ENCODE measurements around the gene ATPAF1.

Gene ATPAF1

GRCh38 chr1:46650491-46650890, 17.7 kb downstream of the ATPAF1 start:
- no peak for DNase-seq (ENCODE audit: low spot score)

- no peak for DNase-seq (ENCODE audit: low spot score)
These were observed 18.4 kb downstream of the ATPAF1 start for GRCh38 chr1:46649764-46650163.

GRCh38 chr1:46647611-46648010, 20.6 kb downstream of the ATPAF1 start:
- DNase-seq (ENCODE audit: low spot score) = no peak

- DNase-seq (ENCODE audit: low spot score) = no peak
These were observed 21.3 kb downstream of the ATPAF1 start for GRCh38 chr1:46646844-46647243.

GRCh38 chr1:46646331-46646730, 21.8 kb downstream of the ATPAF1 start:
- no peak for DNase-seq (ENCODE audit: low spot score)

- no peak for DNase-seq (ENCODE audit: low spot score)
These were observed 22.3 kb downstream of the ATPAF1 start for GRCh38 chr1:46645815-46646214.

GRCh38 chr1:46643368-46643775, 24.8 kb downstream of the ATPAF1 start:
- no peak for DNase-seq (ENCODE audit: low spot score)

GRCh38 chr1:46642115-46642680, 26.0 kb downstream of the ATPAF1 start:
- DNase-seq (ENCODE audit: low spot score) = no peak

GRCh38 chr1:46639547-46639946, 28.6 kb downstream of the ATPAF1 start:
- no peak for DNase-seq (ENCODE audit: low spot score)

- no peak for DNase-seq (ENCODE audit: low spot score)
These were observed 29.2 kb downstream of the ATPAF1 start for GRCh38 chr1:46638921-46639320.

GRCh38 chr1:46637444-46638083, 30.6 kb downstream of the ATPAF1 start:
- no peak for DNase-seq (ENCODE audit: low spot score)

GRCh38 chr1:46635205-46635604, 33.0 kb downstream of the ATPAF1 start:
- no peak for DNase-seq (ENCODE audit: low spot score)

GRCh38 chr1:46630719-46631118, 37.4 kb downstream of the ATPAF1 start:
- no peak for DNase-seq (ENCODE audit: low spot score)

- DNase-seq (ENCODE audit: low spot score) = no peak
These were observed 44.2 kb downstream of the ATPAF1 start for GRCh38 chr1:46623743-46624644.

- peak; percentile 63 for DNase-seq (ENCODE audit: low spot score)
These were observed 45.8 kb downstream of the ATPAF1 start for GRCh38 chr1:46622344-46622743.

- DNase-seq (ENCODE audit: low spot score) = no peak
These were observed 46.2 kb downstream of the ATPAF1 start for GRCh38 chr1:46621930-46622329.

- no peak for DNase-seq (ENCODE audit: low spot score)
These were observed 48.4 kb downstream of the ATPAF1 start for GRCh38 chr1:46619656-46620258.

- DNase-seq (ENCODE audit: low spot score) = no peak
These were observed 49.3 kb downstream of the ATPAF1 start for GRCh38 chr1:46618754-46619415.

- DNase-seq (ENCODE audit: low spot score) = no peak
These were observed 50.3 kb downstream of the ATPAF1 start for GRCh38 chr1:46617833-46618232.

- no peak for DNase-seq (ENCODE audit: low spot score)
These were observed 50.9 kb downstream of the ATPAF1 start for GRCh38 chr1:46617108-46617800.

GRCh38 chr1:46616277-46617107, 51.7 kb downstream of the ATPAF1 start, which contains the start of gene MOB3C:
Gene MOB3C, minus strand, starts transcription at chr1:46616811. Its CDS starts 3,490 bp downstream, at chr1:46613321.
- DNase-seq (ENCODE audit: low spot score) = peak; percentile 33

Data from HuH-7.5 (cell line).